Keratinocyte (primary cell): ENCODE measurements around the gene OR10G3. TPM values are rescaled to one million over a fixed set of nuclear protein-coding genes. Genes with fewer than 3 reads are reported as not detected.

Source experiments
- DNase-seq: peaks from one replicate; pipeline ENCODE4 v3.0.0-alpha.2; 2011; ENCODE audit warnings: low read depth, missing footprints, low spot score
- FAIRE-seq: peaks from 2 replicates; lab custom pipeline; 2011; peaks lifted over from hg19 to GRCh38; lab: Jason Lieb, UNC
- H2AFZ ChIP-seq: 2 replicates; pipeline ENCODE4 v1.6.0; 2012; ENCODE audit warnings: low read length, control low read depth, inconsistent platforms; ENCODE audit not compliant: control insufficient read depth
- H3K27ac ChIP-seq: 2 replicates; pipeline ENCODE4 v1.5.1; 2011; ENCODE audit warnings: low read length; ENCODE audit not compliant: control insufficient read depth, insufficient read depth
- H3K27me3 ChIP-seq: 3 replicates; pipeline ENCODE4 v1.6.0; 2011; ENCODE audit warnings: low read length; ENCODE audit not compliant: control insufficient read depth, insufficient read depth; ENCODE audit errors: extremely low read depth
- H3K36me3 ChIP-seq, 2 experiments: 2 replicates in 1 of 2; 3 replicates in 1 of 2; pipeline ENCODE4 v1.5.1; 2011; ENCODE audit warnings: low read length in 2 of 2, mild to moderate bottlenecking in 1 of 2; ENCODE audit not compliant: control insufficient read depth in 2 of 2, insufficient read depth in 2 of 2; ENCODE audit errors: extremely low read depth in 1 of 2
- H3K4me1 ChIP-seq: 3 replicates; pipeline ENCODE4 v1.5.1; 2011; ENCODE audit warnings: low read length; ENCODE audit not compliant: control insufficient read depth, insufficient read depth; ENCODE audit errors: extremely low read depth
- H3K4me2 ChIP-seq: 3 replicates; pipeline ENCODE4 v1.6.0; 2011; ENCODE audit warnings: low read depth, low read length; ENCODE audit not compliant: control insufficient read depth, insufficient read depth; ENCODE audit errors: extremely low read depth
- H3K4me3 ChIP-seq, 3 experiments: fragments of 200-600 bp in 1 of 3; sonication (generic) in 1 of 3; 2 replicates in 2 of 3; 3 replicates in 1 of 3; pipeline ENCODE4 v1.5.1; 2011 to 2016; ENCODE audit warnings: low read length in 3 of 3, mild to moderate bottlenecking in 3 of 3, control low read depth in 2 of 3, inconsistent platforms in 1 of 3, low read depth in 1 of 3, mixed read lengths in 1 of 3, mixed run types in 1 of 3, moderate library complexity in 1 of 3; ENCODE audit not compliant: control insufficient read depth in 2 of 3, insufficient read depth in 2 of 3; ENCODE audit errors: extremely low read depth in 1 of 3
- H3K79me2 ChIP-seq: 2 replicates; pipeline ENCODE4 v1.6.0; 2012; ENCODE audit warnings: low read length; ENCODE audit not compliant: control insufficient read depth, insufficient read depth
- H3K9ac ChIP-seq: 3 replicates; pipeline ENCODE4 v1.6.0; 2011; ENCODE audit warnings: low read length; ENCODE audit not compliant: control insufficient read depth, insufficient read depth; ENCODE audit errors: extremely low read depth
- H3K9me1 ChIP-seq: 3 replicates; pipeline ENCODE4 v1.6.0; 2011; ENCODE audit warnings: low read length; ENCODE audit not compliant: control insufficient read depth, insufficient read depth; ENCODE audit errors: extremely low read depth
- H3K9me3 ChIP-seq: 2 replicates; pipeline ENCODE4 v1.5.1; 2012; ENCODE audit warnings: low read depth, low read length; ENCODE audit not compliant: control insufficient read depth
- H4K20me1 ChIP-seq: 3 replicates; pipeline ENCODE4 v1.6.0; 2011; ENCODE audit warnings: low read length; ENCODE audit not compliant: control insufficient read depth, insufficient read depth; ENCODE audit errors: extremely low read depth
- CTCF ChIP-seq, 3 experiments: IDR thresholded peaks in 1 of 3; conservative IDR thresholded peaks in 1 of 3; optimal IDR thresholded peaks in 1 of 3; 2 replicates in 2 of 3; 3 replicates in 1 of 3; pipeline versions ENCODE3 to v1.5.1; 2011; ENCODE audit warnings: low read length in 3 of 3, mild to moderate bottlenecking in 3 of 3, moderate library complexity in 2 of 3, control low read depth in 1 of 3, inconsistent platforms in 1 of 3; ENCODE audit not compliant: insufficient read depth in 2 of 3; ENCODE audit errors: extremely low read depth in 1 of 3
- EZH2 ChIP-seq: IDR thresholded peaks from one replicate; pipeline ENCODE4 v1.6.1; 2012; ENCODE audit warnings: inconsistent platforms, mild to moderate bottlenecking, low read length, moderate library complexity
- dilution Hi-C: fragments of 300-500 bp; cut with MboI; formaldehyde crosslinking; loops from one replicate; pipeline ENCODE4 v1.7.0; 2020; ENCODE audit warnings: low sequenced_read_pairs; ENCODE audit not compliant: extremely low pct_ligation_motif_present
- polyA minus RNA-seq, 3 experiments: library from RNA; depleted of rRNA, polyadenylated mRNA; stranded (reverse); fragments of >200 nt; gene quantifications; 1 replicate in 1 of 3; 2 replicates in 1 of 3; 3 replicates in 1 of 3; pipeline ENCODE4 v1.2.3, GENCODE V29; 2011
- polyA plus RNA-seq, 5 experiments: library from polyadenylated mRNA; depleted of rRNA in 3 of 5; stranded (reverse) in 3 of 5; stranded (forward) in 1 of 5; unstranded in 1 of 5; fragments of >200 nt; gene quantifications; 1 replicate in 1 of 5; 2 replicates in 3 of 5; 3 replicates in 1 of 5; pipeline versions ENCODE4 v1.2.1 to v1.2.3, GENCODE V29; 2011 to 2012; ENCODE audit warnings: missing spikeins in 2 of 5, low read depth in 1 of 5, low replicate concordance in 1 of 5

OR10G3 gene
- not detected in 3 replicates for polyA plus RNA-seq
- not detected for polyA plus RNA-seq (2011; ENCODE audit: low read depth)
- polyA plus RNA-seq (2011; cell fraction: cytosol; rRNA removed): not detected in 2 replicates
- not detected in 2 replicates for polyA plus RNA-seq (2011; cell fraction: nucleus; rRNA removed)
- polyA plus RNA-seq (2012; ENCODE audit: low replicate concordance): not detected in 2 replicates
- not detected in 3 replicates for polyA minus RNA-seq
- not detected for polyA minus RNA-seq (2011; cell fraction: cytosol; rRNA and poly(A)+ RNA removed)
- polyA minus RNA-seq (2011; cell fraction: nucleus; rRNA and poly(A)+ RNA removed): not detected in 2 replicates

- no peak for FAIRE-seq
- dilution Hi-C loops: no loop called here
Measured at GRCh38 chr14:21579976-21580375, at the start of gene OR10G3. Gene OR10G3 (minus strand): TSS chr14:21580076. CDS start chr14:21570744, 9,332 bp downstream.

GRCh38 chr14:21626491-21627230 is 46.8 kb upstream of the OR10G3 start:
- FAIRE-seq: no peak
- TF ChIP-seq EZH2: no peak
- TF ChIP-seq CTCF (optimal IDR thresholded peaks at IDR 0.05 in 1 of 3, IDR thresholded peaks at IDR 0.05 in 1 of 3, conservative IDR thresholded peaks at IDR 0.05 in 1 of 3; ENCODE audit: extremely low read depth in 1 of 3, insufficient read depth in 2 of 3, low read length in 3 of 3): no peak
- no peaks in the 10 kb centered on the region for H3K36me3 ChIP-seq
- H3K27ac ChIP-seq: no peak overlapping the region
- no peaks in the 10 kb centered on the region for H3K4me1 ChIP-seq
- no peaks in the 10 kb centered on the region for H3K27me3 ChIP-seq
- no peaks in the 10 kb centered on the region for H3K79me2 ChIP-seq
- H3K4me3 ChIP-seq: no peak overlapping the region
- DNase-seq: no peak
- H2AFZ ChIP-seq: no peak overlapping the region
- no peak overlapping the region for H3K9ac ChIP-seq
- H4K20me1 ChIP-seq: no peaks in the 10 kb centered on the region
- no peaks in the 10 kb centered on the region for H3K9me1 ChIP-seq
- no peaks in the 10 kb centered on the region for H3K9me3 ChIP-seq
- dilution Hi-C loops: no loop called here
- no peak overlapping the region for H3K4me2 ChIP-seq

More at GRCh38 chr14:21579976-21580375, at the start of gene OR10G3:
- Histone ChIP-seq H3K4me3 (no peak within 1 kb of the TSS), H3K9me1 (no peaks in the 10 kb centered on the region), H2AFZ (no peak within 1 kb of the TSS), H3K27ac (no peak within 1 kb of the TSS), H3K4me1 (no peaks in the 10 kb centered on the region), H4K20me1 (no peaks in the 10 kb centered on the region), H3K36me3 (no peaks in the 10 kb centered on the region), H3K4me2 (no peak within 1 kb of the TSS), H3K79me2 (no peaks in the 10 kb centered on the region), H3K9ac (no peak within 1 kb of the TSS), H3K9me3 (no peaks in the 10 kb centered on the region), H3K27me3 (no peaks in the 10 kb centered on the region)
- DNase-seq: no peak
- TF ChIP-seq EZH2 (no peak), CTCF (optimal IDR thresholded peaks at IDR 0.05 in 1 of 3, IDR thresholded peaks at IDR 0.05 in 1 of 3, conservative IDR thresholded peaks at IDR 0.05 in 1 of 3; ENCODE audit: extremely low read depth in 1 of 3, insufficient read depth in 2 of 3, low read length in 3 of 3) (no peak)
